HEK293 (cell line): ENCODE measurements around the gene CALHM6.

ENCODE experiments used
- BCL11A ChIP-seq: fragments of 450-650 bp; formaldehyde crosslinking; IDR thresholded peaks from 2 replicates; pipeline ENCODE4 v1.5.1; 2016; ENCODE audit warnings: low read depth, missing biosample characterization, missing genetic modification characterization
- KLF9 ChIP-seq: fragments of 450-650 bp; formaldehyde crosslinking; IDR thresholded peaks from 2 replicates; pipeline ENCODE4 v1.5.1; 2016; ENCODE audit warnings: missing biosample characterization, missing genetic modification characterization, low read depth
- SALL2 ChIP-seq: fragments of 450-650 bp; formaldehyde crosslinking; IDR thresholded peaks from 2 replicates; pipeline ENCODE4 v1.5.0; 2017; ENCODE audit warnings: missing biosample characterization, mild to moderate bottlenecking, missing genetic modification characterization, borderline replicate concordance
- TRIM28 ChIP-seq: IDR thresholded peaks from 2 replicates; pipeline ENCODE4 v1.6.1; 2011; ENCODE audit warnings: low read length, control low read depth, borderline replicate concordance
- YY1 ChIP-seq: fragments of 450-650 bp; formaldehyde crosslinking; IDR thresholded peaks from 2 replicates; pipeline ENCODE4 v1.5.1; 2018; ENCODE audit warnings: missing biosample characterization, missing genetic modification characterization
- ZBTB7A ChIP-seq: fragments of 450-650 bp; formaldehyde crosslinking; IDR thresholded peaks from 2 replicates; pipeline ENCODE4 v1.5.1; 2016; ENCODE audit warnings: low read depth, missing biosample characterization, missing genetic modification characterization
- ZEB2 ChIP-seq: fragments of 450-650 bp; formaldehyde crosslinking; IDR thresholded peaks from 2 replicates; pipeline ENCODE4 v1.5.1; 2016; ENCODE audit warnings: missing biosample characterization, missing genetic modification characterization
- ZNF155 ChIP-seq: fragments of 450-650 bp; formaldehyde crosslinking; IDR thresholded peaks from 2 replicates; pipeline ENCODE4 v1.5.1; 2016; ENCODE audit warnings: missing biosample characterization, missing genetic modification characterization
- TF ChIP-seq, protein P1 (sequence below): fragments of 450-650 bp; formaldehyde crosslinking; IDR thresholded peaks from 2 replicates; pipeline ENCODE4 v1.5.1; 2016; ENCODE audit warnings: missing biosample characterization, missing genetic modification characterization, low read depth
- TF ChIP-seq, protein P2 (sequence below): fragments of 450-650 bp; formaldehyde crosslinking; IDR thresholded peaks from 2 replicates; pipeline ENCODE4 v1.5.1; 2016; ENCODE audit warnings: missing biosample characterization, missing genetic modification characterization
- TF ChIP-seq, protein P3 (sequence below): fragments of 450-650 bp; formaldehyde crosslinking; IDR thresholded peaks from 2 replicates; pipeline ENCODE4 v1.5.1; 2016; ENCODE audit warnings: missing biosample characterization, missing genetic modification characterization, low read depth

DNA sequence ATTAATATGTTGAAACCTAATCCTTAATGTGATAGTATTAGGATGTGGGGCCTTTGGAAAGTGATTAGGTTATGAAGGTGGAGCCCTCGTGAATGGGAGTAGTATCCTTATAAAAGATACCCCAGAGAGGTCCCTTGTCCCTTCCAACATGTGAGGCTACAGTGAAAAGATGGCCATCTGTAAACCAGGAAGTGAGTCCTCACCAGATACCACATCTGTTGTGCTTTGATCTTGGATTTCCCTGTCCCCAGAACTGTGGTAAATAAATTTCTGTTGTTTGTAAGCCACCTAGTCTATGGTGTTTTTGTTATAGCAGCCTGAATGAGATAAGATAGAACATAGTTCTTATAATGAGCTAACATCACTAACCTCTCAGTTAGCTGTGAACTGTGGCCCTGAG, 16.6 kb upstream of the CALHM6 start:
- no peak for TF ChIP-seq ZBTB7A (tag by site-specific recombination)
- TF ChIP-seq, protein P1, sequence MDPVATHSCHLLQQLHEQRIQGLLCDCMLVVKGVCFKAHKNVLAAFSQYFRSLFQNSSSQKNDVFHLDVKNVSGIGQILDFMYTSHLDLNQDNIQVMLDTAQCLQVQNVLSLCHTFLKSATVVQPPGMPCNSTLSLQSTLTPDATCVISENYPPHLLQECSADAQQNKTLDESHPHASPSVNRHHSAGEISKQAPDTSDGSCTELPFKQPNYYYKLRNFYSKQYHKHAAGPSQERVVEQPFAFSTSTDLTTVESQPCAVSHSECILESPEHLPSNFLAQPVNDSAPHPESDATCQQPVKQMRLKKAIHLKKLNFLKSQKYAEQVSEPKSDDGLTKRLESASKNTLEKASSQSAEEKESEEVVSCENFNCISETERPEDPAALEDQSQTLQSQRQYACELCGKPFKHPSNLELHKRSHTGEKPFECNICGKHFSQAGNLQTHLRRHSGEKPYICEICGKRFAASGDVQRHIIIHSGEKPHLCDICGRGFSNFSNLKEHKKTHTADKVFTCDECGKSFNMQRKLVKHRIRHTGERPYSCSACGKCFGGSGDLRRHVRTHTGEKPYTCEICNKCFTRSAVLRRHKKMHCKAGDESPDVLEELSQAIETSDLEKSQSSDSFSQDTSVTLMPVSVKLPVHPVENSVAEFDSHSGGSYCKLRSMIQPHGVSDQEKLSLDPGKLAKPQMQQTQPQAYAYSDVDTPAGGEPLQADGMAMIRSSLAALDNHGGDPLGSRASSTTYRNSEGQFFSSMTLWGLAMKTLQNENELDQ (tag by site-specific recombination) = no peak
- no peak for TF ChIP-seq SALL2
- TF ChIP-seq KLF9 (tag by site-specific recombination) = no peak
- TF ChIP-seq, protein P2, sequence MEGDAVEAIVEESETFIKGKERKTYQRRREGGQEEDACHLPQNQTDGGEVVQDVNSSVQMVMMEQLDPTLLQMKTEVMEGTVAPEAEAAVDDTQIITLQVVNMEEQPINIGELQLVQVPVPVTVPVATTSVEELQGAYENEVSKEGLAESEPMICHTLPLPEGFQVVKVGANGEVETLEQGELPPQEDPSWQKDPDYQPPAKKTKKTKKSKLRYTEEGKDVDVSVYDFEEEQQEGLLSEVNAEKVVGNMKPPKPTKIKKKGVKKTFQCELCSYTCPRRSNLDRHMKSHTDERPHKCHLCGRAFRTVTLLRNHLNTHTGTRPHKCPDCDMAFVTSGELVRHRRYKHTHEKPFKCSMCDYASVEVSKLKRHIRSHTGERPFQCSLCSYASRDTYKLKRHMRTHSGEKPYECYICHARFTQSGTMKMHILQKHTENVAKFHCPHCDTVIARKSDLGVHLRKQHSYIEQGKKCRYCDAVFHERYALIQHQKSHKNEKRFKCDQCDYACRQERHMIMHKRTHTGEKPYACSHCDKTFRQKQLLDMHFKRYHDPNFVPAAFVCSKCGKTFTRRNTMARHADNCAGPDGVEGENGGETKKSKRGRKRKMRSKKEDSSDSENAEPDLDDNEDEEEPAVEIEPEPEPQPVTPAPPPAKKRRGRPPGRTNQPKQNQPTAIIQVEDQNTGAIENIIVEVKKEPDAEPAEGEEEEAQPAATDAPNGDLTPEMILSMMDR (tag by site-specific recombination) = no peak
- no peak for TF ChIP-seq ZEB2 (tag by site-specific recombination)
- TF ChIP-seq, protein P3, sequence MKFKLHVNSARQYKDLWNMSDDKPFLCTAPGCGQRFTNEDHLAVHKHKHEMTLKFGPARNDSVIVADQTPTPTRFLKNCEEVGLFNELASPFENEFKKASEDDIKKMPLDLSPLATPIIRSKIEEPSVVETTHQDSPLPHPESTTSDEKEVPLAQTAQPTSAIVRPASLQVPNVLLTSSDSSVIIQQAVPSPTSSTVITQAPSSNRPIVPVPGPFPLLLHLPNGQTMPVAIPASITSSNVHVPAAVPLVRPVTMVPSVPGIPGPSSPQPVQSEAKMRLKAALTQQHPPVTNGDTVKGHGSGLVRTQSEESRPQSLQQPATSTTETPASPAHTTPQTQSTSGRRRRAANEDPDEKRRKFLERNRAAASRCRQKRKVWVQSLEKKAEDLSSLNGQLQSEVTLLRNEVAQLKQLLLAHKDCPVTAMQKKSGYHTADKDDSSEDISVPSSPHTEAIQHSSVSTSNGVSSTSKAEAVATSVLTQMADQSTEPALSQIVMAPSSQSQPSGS (tag by site-specific recombination) = no peak
- no peak for TF ChIP-seq TRIM28
- TF ChIP-seq BCL11A (tag by site-specific recombination) = no peak
- TF ChIP-seq ZNF155 (tag by site-specific recombination) = no peak
- TF ChIP-seq YY1 (tag by site-specific recombination) = no peak
